ENCODE measurements around the gene CYP27A1. TPM values are rescaled to one million over a fixed set of nuclear protein-coding genes. Genes with fewer than 3 reads are reported as not detected.

Gene CYP27A1
- total RNA-seq, 2 donors from 2014 or later = 32.8 to 53.7 TPM

DNA sequence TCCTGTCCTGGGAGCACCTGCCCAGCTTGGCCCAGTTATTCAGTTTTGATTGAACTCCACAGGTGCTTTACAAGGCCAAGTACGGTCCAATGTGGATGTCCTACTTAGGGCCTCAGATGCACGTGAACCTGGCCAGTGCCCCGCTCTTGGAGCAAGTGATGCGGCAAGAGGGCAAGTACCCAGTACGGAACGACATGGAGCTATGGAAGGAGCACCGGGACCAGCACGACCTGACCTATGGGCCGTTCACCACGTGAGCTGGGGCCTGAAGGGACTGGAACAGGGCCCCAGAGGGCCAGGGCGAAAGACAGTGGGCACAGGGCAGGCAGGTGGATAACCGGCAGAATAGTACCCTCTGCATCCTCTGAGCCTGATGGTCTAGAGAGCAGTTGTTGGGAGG lies 27.6 kb downstream of the CYP27A1 start:
- Mint-ChIP-seq H3K9me3 (peaks cover 9% of the 10 kb centered on the region), H3K36me3 (ENCODE audit: low read depth) (peaks cover 52% of the 10 kb centered on the region), H3K27ac (no peak overlapping the region), H3K4me3 (no peak overlapping the region), H3K27me3 (ENCODE audit: insufficient read depth) (no peaks in the 10 kb centered on the region), H3K4me1 (peaks cover 13% of the 10 kb centered on the region)
- no peak overlapping the region for H3K9ac ChIP-seq (ENCODE audit: extremely low read depth, low read length, poor library complexity, severe bottlenecking)
- TF ChIP-seq, protein P1, sequence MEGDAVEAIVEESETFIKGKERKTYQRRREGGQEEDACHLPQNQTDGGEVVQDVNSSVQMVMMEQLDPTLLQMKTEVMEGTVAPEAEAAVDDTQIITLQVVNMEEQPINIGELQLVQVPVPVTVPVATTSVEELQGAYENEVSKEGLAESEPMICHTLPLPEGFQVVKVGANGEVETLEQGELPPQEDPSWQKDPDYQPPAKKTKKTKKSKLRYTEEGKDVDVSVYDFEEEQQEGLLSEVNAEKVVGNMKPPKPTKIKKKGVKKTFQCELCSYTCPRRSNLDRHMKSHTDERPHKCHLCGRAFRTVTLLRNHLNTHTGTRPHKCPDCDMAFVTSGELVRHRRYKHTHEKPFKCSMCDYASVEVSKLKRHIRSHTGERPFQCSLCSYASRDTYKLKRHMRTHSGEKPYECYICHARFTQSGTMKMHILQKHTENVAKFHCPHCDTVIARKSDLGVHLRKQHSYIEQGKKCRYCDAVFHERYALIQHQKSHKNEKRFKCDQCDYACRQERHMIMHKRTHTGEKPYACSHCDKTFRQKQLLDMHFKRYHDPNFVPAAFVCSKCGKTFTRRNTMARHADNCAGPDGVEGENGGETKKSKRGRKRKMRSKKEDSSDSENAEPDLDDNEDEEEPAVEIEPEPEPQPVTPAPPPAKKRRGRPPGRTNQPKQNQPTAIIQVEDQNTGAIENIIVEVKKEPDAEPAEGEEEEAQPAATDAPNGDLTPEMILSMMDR (conservative IDR thresholded peaks at IDR 0.05) = no peak
- H3K27ac ChIP-seq (ENCODE audit: low read depth, low read length) = no peak overlapping the region
- no peaks in the 10 kb centered on the region for H3K27me3 ChIP-seq (ENCODE audit: control insufficient read depth, insufficient read depth, low read length, poor library complexity, severe bottlenecking)
- DNase-seq = no peak
- WGBS, 2 experiments (ENCODE audit: insufficient coverage in 1 of 2, insufficient read length in 1 of 2) = 92 to 95% methylated on average over 7 to 12 of the region's 12 CpGs
- peaks cover 6% of the 10 kb centered on the region for H3K4me1 ChIP-seq (ENCODE audit: control insufficient read depth, insufficient read depth, low read length)
- no peak overlapping the region for H3K4me3 ChIP-seq (ENCODE audit: low read length)
- peaks cover 8% of the 10 kb centered on the region for H3K9me3 ChIP-seq (ENCODE audit: control insufficient read depth, low read length)
- H3K36me3 ChIP-seq (ENCODE audit: control insufficient read depth, insufficient read depth, low read length) = peaks cover 27% of the 10 kb centered on the region

DNA sequence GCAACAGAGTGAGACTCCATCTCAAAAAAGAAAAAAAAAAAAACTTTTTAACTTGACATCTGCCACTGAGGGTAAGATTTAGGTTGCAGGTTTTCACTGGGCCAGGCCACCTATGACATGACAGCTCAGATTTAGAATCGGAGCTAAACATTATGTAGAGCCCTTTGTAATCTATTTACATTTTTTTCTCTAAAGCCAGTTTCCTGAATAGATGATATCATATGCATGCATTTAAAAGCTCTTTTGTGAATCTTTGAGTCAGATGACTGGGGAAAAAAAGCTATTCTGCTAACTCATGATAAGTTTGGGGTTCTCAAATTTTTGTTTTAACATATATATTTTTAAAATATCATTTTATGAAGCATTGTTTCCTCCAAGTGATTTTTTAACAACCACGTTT lies 28.3 kb downstream of the CYP27A1 start:
- TF ChIP-seq, protein P1 (conservative IDR thresholded peaks at IDR 0.05) = no peak

DNA sequence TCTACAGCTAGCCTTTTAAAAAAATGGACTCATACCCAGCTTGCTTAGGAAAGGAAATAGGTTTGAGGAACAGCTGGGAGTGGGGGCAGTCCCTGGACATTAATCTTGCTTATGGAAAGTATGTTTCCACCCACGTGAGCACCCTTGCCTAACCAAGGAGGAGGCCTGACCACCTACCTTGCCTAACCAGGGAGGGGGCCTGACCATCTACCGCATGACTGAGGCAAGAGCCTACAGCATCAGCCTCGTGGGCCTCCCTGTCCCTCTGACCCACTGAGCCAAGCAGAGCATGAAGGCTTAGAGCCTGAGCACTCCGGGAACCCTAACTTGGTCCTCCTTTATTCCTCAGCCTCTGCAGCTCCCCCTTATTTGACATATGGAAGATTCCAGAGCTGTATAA lies 29.4 kb downstream of the CYP27A1 start:
- no peaks in the 10 kb centered on the region for H3K9me3 ChIP-seq (ENCODE audit: control insufficient read depth, low read length)
- TF ChIP-seq, protein P1 (conservative IDR thresholded peaks at IDR 0.05) = no peak
- no peaks in the 10 kb centered on the region for H3K27me3 Mint-ChIP-seq (ENCODE audit: insufficient read depth)
- DNase-seq = no peak
- peaks cover 2% of the 10 kb centered on the region for H3K4me1 Mint-ChIP-seq
- peaks cover 59% of the 10 kb centered on the region for H3K36me3 Mint-ChIP-seq (ENCODE audit: low read depth)
- H3K4me1 ChIP-seq (ENCODE audit: control insufficient read depth, insufficient read depth, low read length) = no peaks in the 10 kb centered on the region
- no peak overlapping the region for H3K4me3 ChIP-seq (ENCODE audit: low read length)
- no peak overlapping the region for H3K4me3 Mint-ChIP-seq
- no peak overlapping the region for H3K9ac ChIP-seq (ENCODE audit: extremely low read depth, low read length, poor library complexity, severe bottlenecking)
- 87 to 100% methylated on average over 2 to 4 of the region's 4 CpGs for WGBS, 2 experiments (ENCODE audit: insufficient coverage in 1 of 2, insufficient read length in 1 of 2)
- H3K36me3 ChIP-seq (ENCODE audit: control insufficient read depth, insufficient read depth, low read length) = peaks cover 41% of the 10 kb centered on the region
- H3K27ac ChIP-seq (ENCODE audit: low read depth, low read length) = no peak overlapping the region
- no peak overlapping the region for H3K27ac Mint-ChIP-seq
- no peaks in the 10 kb centered on the region for H3K9me3 Mint-ChIP-seq
- H3K27me3 ChIP-seq (ENCODE audit: control insufficient read depth, insufficient read depth, low read length, poor library complexity, severe bottlenecking) = no peaks in the 10 kb centered on the region

More for the DNA sequence above, 28.3 kb downstream of the CYP27A1 start:
- Histone ChIP-seq H3K27ac (ENCODE audit: low read depth, low read length) (no peak overlapping the region), H3K27me3 (ENCODE audit: control insufficient read depth, insufficient read depth, low read length, poor library complexity, severe bottlenecking) (no peaks in the 10 kb centered on the region), H3K9me3 (ENCODE audit: control insufficient read depth, low read length) (peaks cover under 1% of the 10 kb centered on the region), H3K4me3 (ENCODE audit: low read length) (no peak overlapping the region), H3K4me1 (ENCODE audit: control insufficient read depth, insufficient read depth, low read length) (peaks cover 5% of the 10 kb centered on the region), H3K36me3 (ENCODE audit: control insufficient read depth, insufficient read depth, low read length) (peaks cover 32% of the 10 kb centered on the region), H3K9ac (ENCODE audit: extremely low read depth, low read length, poor library complexity, severe bottlenecking) (no peak overlapping the region)
- no peak for DNase-seq
- H3K27ac Mint-ChIP-seq = no peak overlapping the region
- H3K36me3 Mint-ChIP-seq (ENCODE audit: low read depth) = peaks cover 52% of the 10 kb centered on the region
- no peaks in the 10 kb centered on the region for H3K27me3 Mint-ChIP-seq (ENCODE audit: insufficient read depth)
- H3K4me1 Mint-ChIP-seq = peaks cover 11% of the 10 kb centered on the region
- WGBS, 2 experiments (ENCODE audit: insufficient coverage in 1 of 2, insufficient read length in 1 of 2) = 93 to 100% methylated on average over 1 to 2 of the region's 2 CpGs
- no peak overlapping the region for H3K4me3 Mint-ChIP-seq
- peaks cover 1% of the 10 kb centered on the region for H3K9me3 Mint-ChIP-seq
